SK-N-SH (cell line): ENCODE measurements around the gene SCAF1.

Experiments
- CHD2 ChIP-seq: fragments of 150-350 bp; IDR thresholded peaks from 2 replicates; pipeline ENCODE4 v1.6.1; 2018; ENCODE audit warnings: low read length; ENCODE audit not compliant: partially characterized antibody
- CTCF ChIP-seq: fragments of 200-600 bp; sonication (generic); IDR thresholded peaks from 2 replicates; pipeline ENCODE4 v1.6.1; 2017; ENCODE audit warnings: antibody characterized with exemption, mild to moderate bottlenecking, moderate library complexity
- EP300 ChIP-seq, 2 experiments: IDR thresholded peaks; 2 replicates each; pipeline versions ENCODE4 v1.4.0 to v1.6.1; 2012; ENCODE audit warnings: borderline replicate concordance in 1 of 2, low read depth in 1 of 2, low read length in 1 of 2
- EZH2phosphoT487 ChIP-seq: fragments of 200-600 bp; sonication (generic); IDR thresholded peaks from 2 replicates; pipeline ENCODE4 v1.6.1; 2017; ENCODE audit warnings: low read depth, mixed run types, mild to moderate bottlenecking, antibody characterized with exemption, moderate library complexity, borderline replicate concordance
- GABPA ChIP-seq: IDR thresholded peaks from 2 replicates; pipeline ENCODE4 v1.4.0; 2012; ENCODE audit warnings: low read depth, mild to moderate bottlenecking
- IRF3 ChIP-seq: fragments of 150-350 bp; IDR thresholded peaks from 2 replicates; pipeline ENCODE4 v1.6.1; 2016; ENCODE audit warnings: mild to moderate bottlenecking, low read depth, low read length
- MXI1 ChIP-seq: IDR thresholded peaks from 2 replicates; pipeline ENCODE4 v1.6.1; 2012; ENCODE audit warnings: mild to moderate bottlenecking, low read depth, low read length, improper control_type of control experiment
- POLR2AphosphoS5 ChIP-seq: IDR thresholded peaks from 2 replicates; pipeline ENCODE4 v1.6.1; 2012; ENCODE audit warnings: low read depth, low read length
- RAD21 ChIP-seq: IDR thresholded peaks from 2 replicates; pipeline ENCODE4 v1.6.1; 2012; ENCODE audit warnings: mild to moderate bottlenecking, low read length
- RCOR1 ChIP-seq: fragments of 150-350 bp; IDR thresholded peaks from 2 replicates; pipeline ENCODE4 v1.6.1; 2017; ENCODE audit warnings: antibody characterized with exemption, low read length
- RFX5 ChIP-seq: IDR thresholded peaks from 2 replicates; pipeline ENCODE4 v1.6.1; 2012; ENCODE audit warnings: mild to moderate bottlenecking, improper control_type of control experiment, low read length
- TCF12 ChIP-seq: IDR thresholded peaks from 2 replicates; pipeline ENCODE4 v1.4.0; 2012
- USF2 ChIP-seq: fragments of 150-350 bp; IDR thresholded peaks from 2 replicates; pipeline ENCODE4 v1.6.1; 2017; ENCODE audit warnings: antibody characterized with exemption, low read length, low read depth, borderline replicate concordance

GRCh38 chr19:49691243-49692146 is 49.5 kb downstream of the SCAF1 start:
- no peak for TF ChIP-seq POLR2AphosphoS5
- no peak for TF ChIP-seq CTCF
- 0 out of 2 replicates have a peak, but pooled peaks have one; percentile 15 for TF ChIP-seq MXI1
- TF ChIP-seq EP300 (IDR thresholded peaks at IDR 0.05; ENCODE audit: borderline replicate concordance in 1 of 2, low read depth in 1 of 2, low read length in 1 of 2), result no peak
- peak; percentile 93 for TF ChIP-seq CHD2
- TF ChIP-seq RFX5, result no peak
- no peak for TF ChIP-seq RAD21
- no peak for TF ChIP-seq RCOR1
- no peak for TF ChIP-seq USF2
- no peak for TF ChIP-seq TCF12
- TF ChIP-seq IRF3, result no peak
- no peak for TF ChIP-seq GABPA
- TF ChIP-seq EZH2phosphoT487, result no peak
